SU-DHL-6 (cell line): Measurements from ENCODE around the gene THEM5.

Source experiments
- CTCF ChIP-seq: fragments of 200-600 bp; sonication (generic); IDR thresholded peaks from one replicate; pipeline ENCODE4 v1.5.1; 2017; ENCODE audit warnings: antibody characterized with exemption, mild to moderate bottlenecking, low read length, moderate library complexity; ENCODE audit not compliant: insufficient read depth, poor library complexity, severe bottlenecking
- EZH2phosphoT487 ChIP-seq: fragments of 200-600 bp; sonication (generic), shearing (Covaris generic); conservative IDR thresholded peaks from 2 replicates; pipeline ENCODE4 v1.6.1; 2018; ENCODE audit warnings: mild to moderate bottlenecking, antibody characterized with exemption, low read length, moderate library complexity, mixed read lengths

DNA sequence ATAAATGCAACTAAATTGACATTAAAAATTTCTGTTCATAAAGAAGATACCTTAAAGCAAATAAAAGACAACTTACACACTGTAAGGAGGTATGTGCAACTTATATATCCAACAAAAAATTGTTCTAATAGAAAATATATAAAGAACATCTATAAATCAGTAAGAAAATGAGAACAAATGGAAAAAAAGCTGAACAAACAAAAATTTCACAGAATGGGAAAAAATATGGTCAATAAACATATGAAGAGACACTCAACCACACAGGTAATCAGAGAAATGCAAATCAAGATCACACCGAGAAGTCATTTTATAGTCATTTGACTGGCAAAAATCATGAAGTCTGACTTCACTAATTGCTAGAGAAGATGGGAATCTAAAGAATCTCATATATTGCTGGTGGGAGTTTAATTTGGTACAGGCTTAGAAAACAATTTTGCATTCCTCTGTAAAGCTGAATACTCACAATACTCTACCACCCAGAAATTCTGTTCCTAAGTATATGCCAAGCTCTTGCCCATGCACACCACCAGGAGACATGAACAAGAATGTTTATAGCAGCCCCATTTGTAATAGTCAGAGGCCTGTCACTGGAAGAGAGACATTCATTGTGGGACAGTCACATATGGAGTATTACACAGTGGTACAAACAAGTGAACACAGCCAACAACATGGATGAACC is 22.0 kb upstream of the THEM5 start:
- TF ChIP-seq CTCF, result no peak
- no peak for TF ChIP-seq EZH2phosphoT487
